ENCODE measurements around the gene PIMREG. TPM values are rescaled to one million over a fixed set of nuclear protein-coding genes. Genes with fewer than 3 reads are reported as not detected.

PIMREG gene, protein sequence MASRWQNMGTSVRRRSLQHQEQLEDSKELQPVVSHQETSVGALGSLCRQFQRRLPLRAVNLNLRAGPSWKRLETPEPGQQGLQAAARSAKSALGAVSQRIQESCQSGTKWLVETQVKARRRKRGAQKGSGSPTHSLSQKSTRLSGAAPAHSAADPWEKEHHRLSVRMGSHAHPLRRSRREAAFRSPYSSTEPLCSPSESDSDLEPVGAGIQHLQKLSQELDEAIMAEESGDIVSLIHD
- total RNA-seq = 9.8 TPM

DNA sequence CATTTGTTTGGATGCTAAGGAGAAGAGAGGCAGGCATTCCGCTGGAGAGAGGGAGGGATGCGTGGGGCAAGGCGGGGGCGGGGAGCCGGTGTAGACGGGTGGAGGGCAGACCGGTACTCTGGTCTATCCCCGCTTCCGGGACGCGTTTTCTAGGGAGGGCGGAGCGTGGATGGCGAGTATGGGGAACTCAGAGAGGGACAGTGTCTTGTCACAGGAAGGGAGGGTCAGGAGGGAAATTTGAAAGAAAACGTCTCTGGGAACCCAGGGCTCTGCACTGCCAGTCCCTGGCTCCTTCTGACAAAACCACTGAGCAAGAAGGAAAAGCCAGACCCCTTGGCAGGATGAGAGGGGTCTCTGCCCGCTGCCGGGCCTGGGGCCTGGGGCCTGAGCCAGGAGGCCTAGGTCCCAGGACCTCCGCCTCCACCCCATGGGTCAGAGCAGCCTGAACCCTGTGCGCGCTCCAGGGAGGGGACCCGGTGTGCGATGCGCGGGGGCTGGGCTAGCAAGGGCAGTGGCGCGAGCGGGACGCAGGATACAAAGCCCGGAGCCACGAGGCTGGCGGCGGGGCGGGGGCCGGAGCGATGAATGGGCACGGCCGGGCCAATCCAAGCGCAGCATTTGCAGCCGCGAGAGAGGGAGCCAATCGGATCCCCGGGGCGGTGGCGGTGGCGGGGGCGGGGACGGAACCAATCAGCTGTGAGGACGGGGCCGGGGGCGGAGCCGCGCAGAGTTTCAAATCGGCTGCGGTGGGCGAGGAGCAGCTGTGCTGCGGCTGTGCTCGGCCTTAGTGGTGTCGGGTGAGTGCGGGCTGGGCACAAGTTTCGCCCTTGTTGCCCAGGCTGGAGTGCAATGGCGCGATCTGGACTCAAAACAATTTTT, at the start of gene PIMREG:
TSS of gene PIMREG (plus strand) at position 764 of the 879 bp plus-strand sequence. CDS start 656 bp downstream, outside the sequence.

DNA sequence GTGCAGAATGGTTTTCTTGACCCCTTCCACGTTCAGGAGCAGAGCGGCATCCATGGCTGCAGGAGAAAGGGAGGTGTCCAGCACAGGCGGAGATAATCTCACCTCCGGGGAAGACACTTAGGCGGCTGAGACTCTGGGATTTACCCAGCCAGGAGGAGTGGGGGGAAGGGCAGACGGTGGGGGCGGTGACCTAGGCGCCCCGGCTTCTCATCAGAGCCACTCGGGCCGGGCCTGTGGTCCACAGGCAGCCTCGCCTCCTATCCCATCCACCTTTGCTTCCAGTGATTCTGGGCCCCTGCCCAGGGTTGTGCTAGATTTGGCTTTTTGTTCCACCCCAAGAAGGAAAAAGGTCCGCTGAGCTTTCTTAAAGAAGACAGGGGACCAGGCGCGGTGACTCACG, 9.2 kb upstream of the PIMREG start, which contains the start of gene AIPL1:
TSS of gene AIPL1 (minus strand) at position 71 of the 400 bp plus-strand sequence. CDS start at position 54, 17 bp downstream.

Other genes starting within 250 kb of the PIMREG start
- gene AIPL1, start 9.3 kb upstream of the PIMREG start, total RNA-seq = 335 TPM
- gene PITPNM3, start 112.1 kb downstream of the PIMREG start, total RNA-seq = 5.3 TPM
- gene KIAA0753, start 196.3 kb downstream of the PIMREG start, total RNA-seq = 39.4 TPM
- gene TXNDC17, start 196.6 kb downstream of the PIMREG start, total RNA-seq = 39.1 TPM
- 8.6 TPM for gene MED31, start 207.2 kb downstream of the PIMREG start, total RNA-seq
- gene C17orf100, start 207.3 kb downstream of the PIMREG start, total RNA-seq = 3.5 TPM